A549 (cell line): ENCODE results near the gene PTGFRN. TPM values are rescaled to one million over a fixed set of nuclear protein-coding genes. Genes with fewer than 3 reads are reported as not detected.
"Not testable (repeated sequence)": the region's sequence is repeated elsewhere in the genome, so short reads cannot be mapped to it uniquely, and the experiment has no call there.

ENCODE experiments used
- ATAC-seq, 2 experiments: fragments of 200-7000 bp in 1 of 2; fragments of >200 bp in 1 of 2; cut with Nextera tagmentation in 1 of 2; cut with Tn5 transposase in 1 of 2; 3 replicates each; pipeline versions ENCODE4 v1.8.0 to v1.9.1; 2018 to 2020; ENCODE audit warnings: mild to moderate bottlenecking in 1 of 2, moderate library complexity in 1 of 2
- CTCF ChIA-PET: fragments of 300-600 bp; sonication (Branson Sonifier 250); formaldehyde crosslinking; extraction: SDS; loops from one replicate; lab custom pipeline; 2021; ENCODE audit warnings: antibody characterized with exemption, inconsistent platforms; lab: Yijun Ruan, JAX
- POLR2A ChIA-PET: fragments of 350-600 bp; formaldehyde crosslinking; extraction: SDS; loops from one replicate; lab custom pipeline; 2021; ENCODE audit warnings: antibody characterized with exemption, inconsistent platforms; lab: Yijun Ruan, JAX
- DNase-seq, 2 experiments: peaks; one replicate each; pipeline versions ENCODE4 v3.0.0 to v3.0.0-alpha.2; 2011 to 2016; ENCODE audit warnings: low read depth in 1 of 2, low spot score in 1 of 2
- FAIRE-seq: peaks from 2 replicates; lab custom pipeline; 2011; peaks lifted over from hg19 to GRCh38; lab: Jason Lieb, UNC
- H3K27ac ChIP-seq, 2 experiments: fragments of >200 bp; sonication (Bioruptor Twin); formaldehyde crosslinking; 3 replicates each; pipeline ENCODE4 v1.5.1; 2016 to 2017
- H3K4me1 ChIP-seq: fragments of >200 bp; sonication (Bioruptor Twin); formaldehyde crosslinking; 3 replicates; pipeline ENCODE4 v1.6.1; 2016
- H3K4me2 ChIP-seq: fragments of >200 bp; sonication (Bioruptor Twin); formaldehyde crosslinking; 3 replicates; pipeline ENCODE4 v1.6.1; 2016
- H3K4me3 ChIP-seq: fragments of >200 bp; sonication (Bioruptor Twin); formaldehyde crosslinking; 3 replicates; pipeline ENCODE4 v1.5.1; 2016
- H3K9me3 ChIP-seq: fragments of >200 bp; sonication (Bioruptor Twin); formaldehyde crosslinking; 3 replicates; pipeline ENCODE4 v1.6.1; 2016
- ATOH8 ChIP-seq: fragments of 250-450 bp; sonication (Bioruptor Pico); IDR thresholded peaks from 2 replicates; pipeline ENCODE4 v1.5.0; 2020; ENCODE audit warnings: low read depth, mild to moderate bottlenecking, moderate library complexity
- CTCF ChIP-seq: fragments of >200 bp; sonication (Bioruptor Twin); formaldehyde crosslinking; IDR thresholded peaks from 3 replicates; pipeline ENCODE4 v1.5.1; 2016
- FOSB ChIP-seq: fragments of 250-450 bp; sonication (Bioruptor Pico); IDR thresholded peaks from 2 replicates; pipeline ENCODE4 v1.5.0; 2020; ENCODE audit warnings: mild to moderate bottlenecking, moderate library complexity
- FOSL2 ChIP-seq, 2 experiments: fragments of 450-650 bp in 1 of 2; fragments of >200 bp in 1 of 2; sonication (Bioruptor Twin) in 1 of 2; formaldehyde crosslinking; IDR thresholded peaks; 2 replicates each; pipeline versions ENCODE4 v1.5.0 to v1.6.1; 2016 to 2020; ENCODE audit warnings: mild to moderate bottlenecking in 1 of 2, moderate library complexity in 1 of 2
- HEYL ChIP-seq: fragments of 250-450 bp; sonication (Bioruptor Pico); IDR thresholded peaks from 2 replicates; pipeline ENCODE4 v1.8.0; 2021; ENCODE audit warnings: mild to moderate bottlenecking, moderate library complexity
- HOXB13 ChIP-seq: fragments of 250-450 bp; sonication (Bioruptor Pico); IDR thresholded peaks from 2 replicates; pipeline ENCODE4 v1.5.0; 2020; ENCODE audit warnings: low read depth, mild to moderate bottlenecking, moderate library complexity
- JUNB ChIP-seq: fragments of >200 bp; sonication (Bioruptor Twin); formaldehyde crosslinking; IDR thresholded peaks from 2 replicates; pipeline ENCODE4 v1.6.1; 2016
- NPAS2 ChIP-seq: fragments of 250-450 bp; sonication (Bioruptor Pico); IDR thresholded peaks from 2 replicates; pipeline ENCODE4 v1.8.0; 2022; ENCODE audit warnings: mild to moderate bottlenecking, moderate library complexity, borderline replicate concordance
- POLR2AphosphoS2 ChIP-seq: conservative IDR thresholded peaks from 2 replicates; pipeline ENCODE4 v1.6.1; 2012; ENCODE audit warnings: low read length, improper control_type of control experiment, inconsistent platforms
- REST ChIP-seq: fragments of 200-600 bp; sonication (generic); IDR thresholded peaks from 2 replicates; pipeline ENCODE4 v1.6.1; 2016; ENCODE audit warnings: antibody characterized with exemption, mild to moderate bottlenecking, moderate library complexity
- RNF2 ChIP-seq: fragments of 200-600 bp; sonication (generic); IDR thresholded peaks from 2 replicates; pipeline ENCODE4 v1.6.1; 2016; ENCODE audit warnings: low read depth, mild to moderate bottlenecking, antibody characterized with exemption, moderate library complexity, borderline replicate concordance
- SMC3 ChIP-seq: fragments of >200 bp; sonication (Bioruptor Twin); formaldehyde crosslinking; IDR thresholded peaks from 3 replicates; pipeline ENCODE4 v1.6.1; 2018; ENCODE audit warnings: inconsistent platforms
- ZC3H11A ChIP-seq: fragments of 450-650 bp; IDR thresholded peaks from 2 replicates; pipeline ENCODE4 v1.6.1; 2014; ENCODE audit warnings: antibody characterized with exemption, mild to moderate bottlenecking
- WGBS: methylation state at CpG from one replicate; pipeline ENCODE4 v1.1.6; 2017; ENCODE audit errors: missing lambda C conversion rate; 5-methylcytosine and 5-hydroxymethylcytosine counted together
- polyA plus RNA-seq, 4 experiments: library from polyadenylated mRNA; depleted of rRNA in 3 of 4; stranded (reverse); fragments of >200 nt; fragmentation: RNase III in 1 of 4; extraction: RNeasy Plus Mini Kit Qiagen cat#74134 plus additional on column Dnase treatment in 1 of 4; gene quantifications; 2 replicates in 3 of 4; 3 replicates in 1 of 4; pipeline ENCODE4 v1.2.3, GENCODE V29; 2011 to 2017

Gene PTGFRN
- polyA plus RNA-seq, 2 of the 4 experiments (the other 2 are of a cell fraction), result 17.4 to 39.0 TPM

DNA sequence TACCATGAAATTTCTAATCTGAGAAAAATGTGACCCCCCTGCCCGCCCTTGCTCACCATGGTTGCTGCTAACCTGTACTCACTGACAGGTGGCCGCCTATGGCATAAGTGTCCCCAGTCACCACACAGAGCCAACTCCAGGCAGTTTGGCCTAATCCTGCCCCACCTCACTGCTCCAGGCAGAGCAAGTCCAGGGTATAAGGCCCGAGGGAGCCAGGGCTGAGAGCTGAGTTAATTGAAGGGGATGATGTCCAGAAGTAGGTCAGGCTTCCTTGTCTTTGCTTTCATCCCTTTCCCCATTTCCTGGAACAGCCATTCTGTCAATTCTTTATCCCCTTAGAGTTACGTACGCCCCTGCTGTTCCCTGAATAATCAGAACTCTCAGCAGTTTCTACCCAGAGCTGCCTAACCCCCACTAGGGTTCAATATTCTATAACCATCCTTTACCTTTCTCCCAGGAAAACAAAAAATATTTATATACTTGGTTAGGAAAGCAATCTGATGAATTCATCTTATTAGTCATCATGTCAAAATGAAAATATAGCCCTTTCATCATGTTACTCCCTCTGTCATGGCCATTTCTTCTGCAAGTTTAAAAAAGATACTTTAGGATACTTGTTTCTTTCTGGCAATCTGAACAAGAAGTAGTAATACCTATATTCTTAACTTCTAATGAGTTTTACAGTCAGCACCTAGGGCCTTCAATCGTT lies 62.4 kb downstream of the PTGFRN start:
- Histone ChIP-seq H3K27ac (no peak overlapping the region), H3K9me3 (no peaks in the 10 kb centered on the region), H3K4me1 (peaks cover 7% of the 10 kb centered on the region; the same call in 1 of the 3 replicates), H3K4me3 (no peak overlapping the region), H3K4me2 (no peak overlapping the region)
- TF ChIP-seq FOSB, result no peak
- no peak for TF ChIP-seq ATOH8 (CRISPR knock-in tag)
- TF ChIP-seq RNF2, result no peak
- WGBS, result 81% methylated on average over 6 of the region's 6 CpGs
- ATAC-seq (no peak), FAIRE-seq (no peak), DNase-seq (no peak)
- CTCF ChIA-PET, result no interaction called here
- POLR2A ChIA-PET, result no interaction called here

GRCh38 chr1:116972674-116973030 lies 62.9 kb downstream of the PTGFRN start:
- WGBS, result 50% methylated on average over 2 of the region's 2 CpGs
- POLR2A ChIA-PET, result no interaction called here
- no peak overlapping the region for H3K4me3 ChIP-seq
- no peak overlapping the region for H3K27ac ChIP-seq
- FAIRE-seq (no peak), ATAC-seq (no peak), DNase-seq (no peak)
- H3K4me1 ChIP-seq, result peaks cover 7% of the 10 kb centered on the region; the same call in 1 of the 3 replicates
- H3K4me2 ChIP-seq, result no peak overlapping the region
- TF ChIP-seq FOSB, result no peak
- no peak for TF ChIP-seq FOSL2 (IDR thresholded peaks at IDR 0.05)
- TF ChIP-seq FOSL2 (CRISPR knock-in tag; IDR thresholded peaks at IDR 0.05), result no peak
- TF ChIP-seq POLR2AphosphoS2, result no peak
- no peak for TF ChIP-seq HEYL (CRISPR knock-in tag)
- CTCF ChIA-PET, result no interaction called here
- no peaks in the 10 kb centered on the region for H3K9me3 ChIP-seq

- H3K9me3 ChIP-seq, POLR2A ChIA-PET, H3K27ac ChIP-seq, H3K4me2 ChIP-seq, ATAC-seq, H3K4me3 ChIP-seq, CTCF ChIA-PET, FAIRE-seq, DNase-seq, H3K4me1 ChIP-seq: not testable (repeated sequence)
- WGBS, result 83% methylated on average over 1 of the region's 1 CpG
These were observed 70.6 kb downstream of the PTGFRN start for GRCh38 chr1:116980309-116980708.

DNA sequence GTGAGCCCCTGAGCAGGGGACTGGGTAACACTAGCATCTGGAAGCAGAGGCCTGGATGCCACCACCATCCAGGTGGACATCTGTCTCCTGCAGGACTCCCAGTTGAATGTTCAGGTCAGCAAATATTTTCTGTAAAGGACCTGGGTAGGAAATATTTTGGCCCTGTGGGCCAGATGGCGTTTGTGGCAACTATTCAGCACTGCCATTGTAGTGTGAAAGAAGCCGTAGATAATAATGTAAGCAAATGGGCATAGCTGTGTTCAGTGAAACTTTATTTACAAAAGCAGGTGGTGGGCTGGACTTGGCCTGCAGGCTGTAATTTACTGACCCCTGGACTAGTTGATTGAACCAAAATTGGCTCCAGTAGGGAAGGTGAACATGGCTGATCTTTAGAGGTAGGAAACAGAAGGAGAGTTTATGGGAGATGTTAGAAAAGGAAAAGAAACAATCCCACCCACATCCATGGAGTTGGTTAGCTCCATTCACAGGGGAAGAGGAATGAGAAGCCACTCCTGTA lies 71.9 kb downstream of the PTGFRN start:
- 93% methylated on average over 2 of the region's 2 CpGs for WGBS
- no peaks in the 10 kb centered on the region for H3K9me3 ChIP-seq
- no peak for TF ChIP-seq SMC3
- TF ChIP-seq HEYL (CRISPR knock-in tag), result no peak
- TF ChIP-seq HOXB13 (CRISPR knock-in tag), result no peak
- TF ChIP-seq CTCF, result no peak
- TF ChIP-seq REST, result no peak
- TF ChIP-seq NPAS2 (CRISPR knock-in tag), result no peak
- no peak for TF ChIP-seq JUNB
- no peak for TF ChIP-seq ZC3H11A
- DNase-seq (no peak), ATAC-seq (no peak), FAIRE-seq (no peak)
- ChIA-PET CTCF (no interaction called here), POLR2A (no interaction called here)
- H3K4me3 ChIP-seq, result no peak overlapping the region
- no peak overlapping the region for H3K4me2 ChIP-seq
- no peaks in the 10 kb centered on the region for H3K4me1 ChIP-seq
- H3K27ac ChIP-seq, result no peak overlapping the region
